ENCODE measurements around the gene PDZRN4. TPM values are rescaled to one million over a fixed set of nuclear protein-coding genes. Genes with fewer than 3 reads are reported as not detected.

The PDZRN4 gene
- total RNA-seq, 4 donors from 2014 or later, result 2.1 to 10.6 (median 5.8) TPM

DNA sequence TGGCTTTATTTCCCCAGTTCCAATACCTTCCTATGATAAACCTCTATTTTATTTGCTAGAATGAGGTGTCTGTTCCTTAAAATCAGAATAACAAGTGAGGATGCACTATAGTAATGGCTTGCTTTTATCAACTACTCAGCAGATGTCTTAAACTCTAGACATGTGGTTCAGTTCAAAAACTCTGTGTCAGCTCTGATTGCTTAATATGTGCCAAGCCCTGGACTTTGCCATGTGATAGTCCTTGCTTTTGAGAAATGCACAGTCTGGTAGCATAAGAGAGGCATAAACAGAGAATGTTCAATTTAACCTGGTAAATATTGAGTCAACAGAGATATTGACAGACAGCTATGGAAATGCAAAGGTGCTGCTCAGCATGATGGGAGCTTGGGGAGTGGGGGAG, 254.8 kb downstream of the PDZRN4 start:
- TF ChIP-seq POLR2A (IDR thresholded peaks at IDR 0.05), result no peak
- TF ChIP-seq, protein P1, sequence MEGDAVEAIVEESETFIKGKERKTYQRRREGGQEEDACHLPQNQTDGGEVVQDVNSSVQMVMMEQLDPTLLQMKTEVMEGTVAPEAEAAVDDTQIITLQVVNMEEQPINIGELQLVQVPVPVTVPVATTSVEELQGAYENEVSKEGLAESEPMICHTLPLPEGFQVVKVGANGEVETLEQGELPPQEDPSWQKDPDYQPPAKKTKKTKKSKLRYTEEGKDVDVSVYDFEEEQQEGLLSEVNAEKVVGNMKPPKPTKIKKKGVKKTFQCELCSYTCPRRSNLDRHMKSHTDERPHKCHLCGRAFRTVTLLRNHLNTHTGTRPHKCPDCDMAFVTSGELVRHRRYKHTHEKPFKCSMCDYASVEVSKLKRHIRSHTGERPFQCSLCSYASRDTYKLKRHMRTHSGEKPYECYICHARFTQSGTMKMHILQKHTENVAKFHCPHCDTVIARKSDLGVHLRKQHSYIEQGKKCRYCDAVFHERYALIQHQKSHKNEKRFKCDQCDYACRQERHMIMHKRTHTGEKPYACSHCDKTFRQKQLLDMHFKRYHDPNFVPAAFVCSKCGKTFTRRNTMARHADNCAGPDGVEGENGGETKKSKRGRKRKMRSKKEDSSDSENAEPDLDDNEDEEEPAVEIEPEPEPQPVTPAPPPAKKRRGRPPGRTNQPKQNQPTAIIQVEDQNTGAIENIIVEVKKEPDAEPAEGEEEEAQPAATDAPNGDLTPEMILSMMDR (IDR thresholded peaks at IDR 0.05), result no peak
- no peak for DNase-seq
- Histone ChIP-seq H3K27ac (no peak overlapping the region), H3K36me3 (no peaks in the 10 kb centered on the region), H3K9me3 (no peaks in the 10 kb centered on the region), H3K4me3 (no peak overlapping the region), H3K4me1 (no peaks in the 10 kb centered on the region), H3K27me3 (no peaks in the 10 kb centered on the region)
- intact Hi-C loops (cut with DNase I; ENCODE audit: low total_unique reads), result no loop called here

- TF ChIP-seq, protein P1 (IDR thresholded peaks at IDR 0.05), result no peak
- TF ChIP-seq POLR2A (IDR thresholded peaks at IDR 0.05), result no peak
- Histone ChIP-seq H3K27me3 (no peaks in the 10 kb centered on the region), H3K36me3 (no peaks in the 10 kb centered on the region), H3K4me3 (no peak overlapping the region), H3K9me3 (no peaks in the 10 kb centered on the region), H3K27ac (no peak overlapping the region), H3K4me1 (no peaks in the 10 kb centered on the region)
- intact Hi-C loops (cut with DNase I; ENCODE audit: low total_unique reads), result no loop called here
- DNase-seq, result no peak
These were observed 255.6 kb downstream of the PDZRN4 start for GRCh38 chr12:41443690-41444089.

DNA sequence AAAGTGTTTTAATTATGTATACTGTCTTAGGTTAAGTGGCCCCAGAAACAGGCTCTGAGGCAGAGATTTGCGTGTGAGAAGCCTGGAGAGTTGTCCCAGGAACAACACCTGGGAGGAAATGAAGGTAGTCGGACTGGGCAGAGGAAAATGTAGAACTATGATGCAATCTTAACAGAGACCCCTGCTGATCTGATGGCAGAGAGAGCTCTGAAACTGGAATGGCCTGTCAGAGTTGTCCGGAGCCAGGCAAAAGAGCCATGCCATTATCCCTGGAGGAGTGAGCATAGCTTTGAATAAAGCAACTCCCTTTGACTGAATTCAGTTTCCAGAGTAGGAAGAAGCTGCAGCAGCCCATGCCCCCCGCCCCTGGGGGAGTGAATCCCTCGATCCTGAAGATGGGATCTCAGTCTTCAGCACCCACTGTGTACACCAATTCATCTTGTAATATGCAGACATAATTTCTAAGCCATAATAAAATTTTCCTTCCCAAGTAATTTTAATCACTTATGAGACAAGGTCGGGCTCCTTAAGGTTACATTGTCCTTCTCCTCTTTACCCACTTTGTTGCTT, 264.8 kb downstream of the PDZRN4 start:
- Histone ChIP-seq H3K4me3 (no peak overlapping the region), H3K27me3 (no peaks in the 10 kb centered on the region), H3K9me3 (no peaks in the 10 kb centered on the region), H3K27ac (no peak overlapping the region), H3K4me1 (no peaks in the 10 kb centered on the region), H3K36me3 (no peaks in the 10 kb centered on the region)
- no peak for DNase-seq
- intact Hi-C loops (cut with DNase I; ENCODE audit: low total_unique reads), result no loop called here
- TF ChIP-seq POLR2A (IDR thresholded peaks at IDR 0.05), result no peak
- TF ChIP-seq, protein P1 (IDR thresholded peaks at IDR 0.05), result no peak

DNA sequence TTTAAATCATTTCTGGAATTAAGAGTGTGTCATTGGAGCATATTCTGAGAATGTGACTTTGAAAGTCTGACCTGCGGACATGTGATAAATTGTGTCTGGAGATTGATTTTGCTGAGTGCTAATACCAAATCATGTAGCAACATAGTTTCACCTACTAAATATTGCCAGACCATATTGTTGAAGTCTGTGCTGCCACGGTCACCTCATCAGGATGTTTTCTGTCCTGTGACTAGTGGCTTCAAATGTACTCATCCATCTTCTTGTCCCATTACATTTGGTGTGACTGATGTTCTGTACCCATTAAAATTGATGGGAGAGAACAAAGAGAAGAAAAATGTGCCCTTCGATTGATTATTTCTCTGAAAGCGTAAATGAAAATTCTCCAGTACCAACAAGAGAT, 265.3 kb downstream of the PDZRN4 start:
- H3K4me3 ChIP-seq, result no peak overlapping the region
- H3K27me3 ChIP-seq, result no peaks in the 10 kb centered on the region
- TF ChIP-seq POLR2A (IDR thresholded peaks at IDR 0.05), result no peak
- TF ChIP-seq, protein P1 (IDR thresholded peaks at IDR 0.05), result no peak
- H3K4me1 ChIP-seq, result no peaks in the 10 kb centered on the region
- intact Hi-C loops (cut with DNase I; ENCODE audit: low total_unique reads), result no loop called here
- H3K36me3 ChIP-seq, result no peaks in the 10 kb centered on the region
- DNase-seq, result no peak
- H3K9me3 ChIP-seq, result no peaks in the 10 kb centered on the region
- H3K27ac ChIP-seq, result no peak overlapping the region

DNA sequence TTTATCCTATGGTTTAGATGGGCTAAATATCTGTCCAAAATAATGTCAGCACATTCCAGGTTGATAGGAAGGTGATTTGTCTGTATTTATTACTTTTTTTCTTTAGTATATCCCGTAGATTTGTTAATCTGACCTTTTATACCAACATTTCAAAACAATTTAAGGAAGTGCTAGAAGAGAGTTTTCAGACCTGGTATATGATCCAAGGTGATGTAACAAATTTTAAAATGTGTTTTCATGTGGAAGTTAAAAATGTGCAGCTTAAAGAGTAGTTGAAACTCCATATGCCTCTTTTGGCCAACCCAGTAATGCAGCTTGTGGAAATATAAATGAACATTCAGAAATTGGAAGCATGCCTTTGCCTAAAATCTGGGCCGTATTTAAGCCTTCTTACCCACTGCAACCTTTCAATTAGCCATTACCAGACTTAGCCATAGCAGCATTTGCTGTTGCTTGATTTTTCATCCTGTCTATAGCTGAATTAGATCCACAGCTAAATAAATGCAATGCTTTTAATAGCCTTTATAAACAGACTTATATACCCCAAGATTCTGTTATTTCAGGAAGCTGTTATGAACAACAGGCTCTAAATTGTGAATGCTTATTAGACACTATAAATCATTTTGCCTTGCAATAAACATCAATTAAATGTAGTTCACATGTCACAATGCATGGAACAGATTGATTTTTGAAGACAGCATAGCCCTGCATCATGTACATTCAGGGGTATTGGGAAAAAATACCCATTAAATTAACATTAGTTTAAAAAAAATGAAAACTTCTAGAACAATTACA, 271.2 kb downstream of the PDZRN4 start:
- Histone ChIP-seq H3K9me3 (no peaks in the 10 kb centered on the region), H3K27ac (no peak overlapping the region), H3K27me3 (no peaks in the 10 kb centered on the region), H3K36me3 (no peaks in the 10 kb centered on the region), H3K4me3 (no peak overlapping the region), H3K4me1 (no peaks in the 10 kb centered on the region)
- intact Hi-C loops (cut with DNase I; ENCODE audit: low total_unique reads), result no loop called here
- no peak for DNase-seq
- TF ChIP-seq, protein P1 (IDR thresholded peaks at IDR 0.05), result no peak
- TF ChIP-seq POLR2A (IDR thresholded peaks at IDR 0.05), result no peak
